Osteocyte (in vitro differentiated cells): ENCODE measurements around the gene GAB2. TPM values are rescaled to one million over a fixed set of nuclear protein-coding genes. Genes with fewer than 3 reads are reported as not detected.

ENCODE experiments used
- DNase-seq: peaks from one replicate; pipeline ENCODE4 v3.0.0; 2021; ENCODE audit warnings: mixed read lengths; ENCODE audit not compliant: unreplicated experiment; ENCODE audit errors: extremely low spot score
- H3K27ac Mint-ChIP-seq: one replicate; pipeline ENCODE4 v1.8.0; 2021; ENCODE audit warnings: mild to moderate bottlenecking, mixed read lengths; ENCODE audit not compliant: unreplicated experiment
- H3K27me3 Mint-ChIP-seq: one replicate; pipeline ENCODE4 v1.8.0; 2021; ENCODE audit warnings: mixed read lengths; ENCODE audit not compliant: unreplicated experiment
- H3K36me3 Mint-ChIP-seq: one replicate; pipeline ENCODE4 v1.8.0; 2021; ENCODE audit warnings: mixed read lengths; ENCODE audit not compliant: unreplicated experiment
- H3K4me1 Mint-ChIP-seq: one replicate; pipeline ENCODE4 v1.8.0; 2021; ENCODE audit warnings: mixed read lengths; ENCODE audit not compliant: unreplicated experiment
- H3K4me3 Mint-ChIP-seq: one replicate; pipeline ENCODE4 v1.8.0; 2021; ENCODE audit warnings: mild to moderate bottlenecking, moderate library complexity, mixed read lengths; ENCODE audit not compliant: unreplicated experiment
- H3K9me3 Mint-ChIP-seq: one replicate; pipeline ENCODE4 v1.8.0; 2021; ENCODE audit warnings: mixed read lengths; ENCODE audit not compliant: unreplicated experiment
- CTCF ChIP-seq: fragments of 200-600 bp; sonication (generic); IDR thresholded peaks from 2 replicates; pipeline ENCODE4 v1.5.0; 2021; ENCODE audit warnings: antibody characterized with exemption, mild to moderate bottlenecking, moderate library complexity
- total RNA-seq: library from RNA; stranded (reverse); gene quantifications from 2 replicates; pipeline ENCODE4 v1.2.1, GENCODE V29; 2021

The GAB2 gene
- total RNA-seq, 1 donor from 2014 or later: 11.4 TPM

GRCh38 chr11:78231962-78232501 is 185.6 kb downstream of the GAB2 start:
- Mint-ChIP-seq H3K36me3 (peaks cover 3% of the 10 kb centered on the region), H3K4me1 (no peaks in the 10 kb centered on the region), H3K4me3 (no peak overlapping the region), H3K27ac (no peak overlapping the region), H3K9me3 (no peaks in the 10 kb centered on the region), H3K27me3 (no peaks in the 10 kb centered on the region)
- no peak for DNase-seq
- TF ChIP-seq CTCF: no peak

- no peaks in the 10 kb centered on the region for H3K4me1 Mint-ChIP-seq
- DNase-seq: no peak
- no peaks in the 10 kb centered on the region for H3K27me3 Mint-ChIP-seq
- no peak overlapping the region for H3K4me3 Mint-ChIP-seq
- no peaks in the 10 kb centered on the region for H3K9me3 Mint-ChIP-seq
- no peak overlapping the region for H3K27ac Mint-ChIP-seq
- no peak for TF ChIP-seq CTCF
- H3K36me3 Mint-ChIP-seq: peaks cover 1% of the 10 kb centered on the region
These were observed 187.3 kb downstream of the GAB2 start for GRCh38 chr11:78230161-78230877.

GRCh38 chr11:78229106-78229505 is 188.5 kb downstream of the GAB2 start:
- no peak for DNase-seq
- no peak for TF ChIP-seq CTCF
- Mint-ChIP-seq H3K4me1 (no peaks in the 10 kb centered on the region), H3K27me3 (no peaks in the 10 kb centered on the region), H3K27ac (no peak overlapping the region), H3K4me3 (no peak overlapping the region), H3K9me3 (no peaks in the 10 kb centered on the region), H3K36me3 (peaks cover 11% of the 10 kb centered on the region)

GRCh38 chr11:78228467-78228866 is 189.2 kb downstream of the GAB2 start:
- Mint-ChIP-seq H3K4me3 (no peak overlapping the region), H3K4me1 (no peaks in the 10 kb centered on the region), H3K9me3 (no peaks in the 10 kb centered on the region), H3K27me3 (no peaks in the 10 kb centered on the region), H3K27ac (no peak overlapping the region), H3K36me3 (peaks cover 12% of the 10 kb centered on the region)
- peak; percentile 65 for TF ChIP-seq CTCF
- DNase-seq: no peak

GRCh38 chr11:78227921-78228320 is 189.7 kb downstream of the GAB2 start:
- Mint-ChIP-seq H3K27ac (no peak overlapping the region), H3K9me3 (no peaks in the 10 kb centered on the region), H3K4me3 (no peak overlapping the region), H3K27me3 (no peaks in the 10 kb centered on the region), H3K36me3 (peaks cover 12% of the 10 kb centered on the region), H3K4me1 (no peaks in the 10 kb centered on the region)
- no peak for DNase-seq
- TF ChIP-seq CTCF: no peak
